NCI-H2081 (cell line): Measurements from ENCODE around the gene IPPK.

Source experiments
- DNase-seq, 2 experiments: peaks; one replicate each; lab custom pipeline; 2025; lab: John Stamatoyannopoulos, UW

Gene IPPK

GRCh38 chr9:92686954-92687353 is 17.0 kb upstream of the IPPK start:
- no peak for DNase-seq

- DNase-seq: no peak
Measured at GRCh38 chr9:92685022-92685421, 15.1 kb upstream of the IPPK start.

GRCh38 chr9:92682269-92682668 is 12.3 kb upstream of the IPPK start:
- DNase-seq: no peak

GRCh38 chr9:92680166-92681119 is 10.5 kb upstream of the IPPK start:
- no peak for DNase-seq

- DNase-seq: no peak
Measured at GRCh38 chr9:92679413-92680165, 9.7 kb upstream of the IPPK start.

- DNase-seq: peak in 1 of 2 experiments; percentile 7
Measured at GRCh38 chr9:92671323-92671722, 1.4 kb upstream of the IPPK start.

GRCh38 chr9:92669527-92669889 is 423 bp downstream of the IPPK start:
- peak in 1 of 2 experiments; percentile 13 for DNase-seq

- no peak for DNase-seq
Measured at GRCh38 chr9:92668746-92669526, 995 bp downstream of the IPPK start.

GRCh38 chr9:92666912-92667532 is 2.9 kb downstream of the IPPK start:
- DNase-seq: no peak

GRCh38 chr9:92666236-92666635 is 3.7 kb downstream of the IPPK start:
- DNase-seq: no peak

GRCh38 chr9:92665836-92666235 is 4.1 kb downstream of the IPPK start:
- DNase-seq: peak in 1 of 2 experiments; percentile 9

- peak in 1 of 2 experiments; percentile 46 for DNase-seq
Measured at GRCh38 chr9:92664394-92665152, 5.4 kb downstream of the IPPK start.

- DNase-seq: no peak
Measured at GRCh38 chr9:92663951-92664350, 6.0 kb downstream of the IPPK start.

- DNase-seq: no peak
Measured at GRCh38 chr9:92663126-92663525, 6.8 kb downstream of the IPPK start.

GRCh38 chr9:92661743-92662142 is 8.2 kb downstream of the IPPK start:
- DNase-seq: peak; percentile 68 to 91

- no peak for DNase-seq
Measured at GRCh38 chr9:92661127-92661526, 8.8 kb downstream of the IPPK start.

- DNase-seq: peak in 1 of 2 experiments; percentile 4
Measured at GRCh38 chr9:92660266-92660665, 9.7 kb downstream of the IPPK start.

GRCh38 chr9:92659601-92660000 is 10.3 kb downstream of the IPPK start:
- no peak for DNase-seq

GRCh38 chr9:92658611-92659010 is 11.3 kb downstream of the IPPK start:
- DNase-seq: no peak

GRCh38 chr9:92658176-92658575 is 11.8 kb downstream of the IPPK start:
- DNase-seq: no peak
